Type B pancreatic cell (in vitro differentiated cells): ENCODE measurements around the gene ASB11. TPM values are rescaled to one million over a fixed set of nuclear protein-coding genes. Genes with fewer than 3 reads are reported as not detected.
"Not testable (repeated sequence)": the region's sequence is repeated elsewhere in the genome, so short reads cannot be mapped to it uniquely, and the experiment has no call there.

Source experiments
- DNase-seq: peaks from one replicate; pipeline ENCODE4 v3.0.0; 2021; ENCODE audit warnings: mixed read lengths; ENCODE audit not compliant: unreplicated experiment; ENCODE audit errors: extremely low spot score
- H3K27ac Mint-ChIP-seq: 2 replicates; pipeline ENCODE4 v1.8.0; 2021; ENCODE audit warnings: mild to moderate bottlenecking, mixed read lengths
- H3K27me3 Mint-ChIP-seq: 2 replicates; pipeline ENCODE4 v1.8.0; 2021; ENCODE audit warnings: mixed read lengths
- H3K36me3 Mint-ChIP-seq: 2 replicates; pipeline ENCODE4 v1.8.0; 2021; ENCODE audit warnings: mixed read lengths
- H3K4me1 Mint-ChIP-seq: one replicate; pipeline ENCODE4 v1.8.0; 2021; ENCODE audit warnings: mixed read lengths; ENCODE audit not compliant: unreplicated experiment
- H3K4me3 Mint-ChIP-seq: 2 replicates; pipeline ENCODE4 v1.8.0; 2021; ENCODE audit warnings: mild to moderate bottlenecking, mixed read lengths
- H3K9me3 Mint-ChIP-seq: 2 replicates; pipeline ENCODE4 v1.8.0; 2021; ENCODE audit warnings: mixed read lengths
- CTCF ChIP-seq: fragments of 200-600 bp; sonication (generic); conservative IDR thresholded peaks from 2 replicates; pipeline ENCODE4 v1.5.0; 2021; ENCODE audit warnings: antibody characterized with exemption, mild to moderate bottlenecking
- total RNA-seq: library from RNA; stranded (reverse); gene quantifications from 2 replicates; pipeline ENCODE4 v1.2.1, GENCODE V29; 2021; ENCODE audit warnings: low replicate concordance

The ASB11 gene
- total RNA-seq, 1 donor from 2014 or later = 0.14 TPM

- no peaks in the 10 kb centered on the region for H3K27me3 Mint-ChIP-seq
- no peaks in the 10 kb centered on the region for H3K36me3 Mint-ChIP-seq
- no peak for DNase-seq
- peaks cover 7% of the 10 kb centered on the region for H3K4me1 Mint-ChIP-seq
- no peak overlapping the region for H3K4me3 Mint-ChIP-seq
- H3K27ac Mint-ChIP-seq = no peak overlapping the region
- no peaks in the 10 kb centered on the region for H3K9me3 Mint-ChIP-seq
- TF ChIP-seq CTCF = no peak
These were observed 22.0 kb downstream of the ASB11 start for GRCh38 chrX:15293451-15293850.

- H3K4me1 Mint-ChIP-seq = peaks cover 1% of the 10 kb centered on the region
- no peaks in the 10 kb centered on the region for H3K27me3 Mint-ChIP-seq
- H3K9me3 Mint-ChIP-seq = no peaks in the 10 kb centered on the region
- H3K36me3 Mint-ChIP-seq = no peaks in the 10 kb centered on the region
- no peak for TF ChIP-seq CTCF
- DNase-seq = no peak
- H3K4me3 Mint-ChIP-seq = no peak overlapping the region
- no peak overlapping the region for H3K27ac Mint-ChIP-seq
These were observed 22.6 kb downstream of the ASB11 start for GRCh38 chrX:15292861-15293260.

- Mint-ChIP-seq H3K27ac (no peak overlapping the region), H3K9me3 (no peaks in the 10 kb centered on the region), H3K4me3 (no peak overlapping the region), H3K36me3 (no peaks in the 10 kb centered on the region), H3K27me3 (no peaks in the 10 kb centered on the region), H3K4me1 (no peaks in the 10 kb centered on the region)
- DNase-seq = no peak
- no peak for TF ChIP-seq CTCF
These were observed 37.8 kb downstream of the ASB11 start for GRCh38 chrX:15277604-15278003.

GRCh38 chrX:15274946-15275345 is 40.5 kb downstream of the ASB11 start:
- no peak overlapping the region for H3K27ac Mint-ChIP-seq
- TF ChIP-seq CTCF = no peak
- H3K27me3 Mint-ChIP-seq = no peaks in the 10 kb centered on the region
- no peak overlapping the region for H3K4me3 Mint-ChIP-seq
- H3K4me1 Mint-ChIP-seq = peaks cover 6% of the 10 kb centered on the region
- H3K36me3 Mint-ChIP-seq = no peaks in the 10 kb centered on the region
- no peak for DNase-seq
- H3K9me3 Mint-ChIP-seq = peaks cover 4% of the 10 kb centered on the region

GRCh38 chrX:15273275-15273674 is 42.2 kb downstream of the ASB11 start:
- not testable (repeated sequence) for H3K36me3 Mint-ChIP-seq, H3K27me3 Mint-ChIP-seq, H3K4me3 Mint-ChIP-seq, H3K27ac Mint-ChIP-seq, H3K9me3 Mint-ChIP-seq, DNase-seq
- H3K4me1 Mint-ChIP-seq = peaks cover 11% of the 10 kb centered on the region

GRCh38 chrX:15271757-15272156 is 43.7 kb downstream of the ASB11 start:
- Mint-ChIP-seq H3K4me3 (no peak overlapping the region), H3K4me1 (peaks cover 11% of the 10 kb centered on the region), H3K9me3 (peaks cover 4% of the 10 kb centered on the region), H3K27ac (no peak overlapping the region), H3K36me3 (no peaks in the 10 kb centered on the region), H3K27me3 (no peaks in the 10 kb centered on the region)
- TF ChIP-seq CTCF = no peak
- no peak for DNase-seq
